Naive thymus-derived CD4-positive, alpha-beta T cell (primary cell): ENCODE results near the gene PTGS2. TPM values are rescaled to one million over a fixed set of nuclear protein-coding genes. Genes with fewer than 3 reads are reported as not detected.
A peak's percentile ranks its signal among the peaks of the same experiment; 100 is the strongest.

Experiments used
- ATAC-seq: fragments of 150-1000 bp; cut with Tn5 transposase; 2 replicates; pipeline ENCODE4 v1.10.0; 2021; ENCODE audit warnings: mild to moderate bottlenecking, moderate library complexity
- CTCF ChIA-PET: fragments of 350-600 bp; sonication (Branson Sonifier 250); formaldehyde crosslinking; loops from one replicate; lab custom pipeline; 2021; ENCODE audit warnings: antibody characterized with exemption; lab: Charles Lee
- POLR2A ChIA-PET: fragments of 350-600 bp; sonication (Branson Sonifier 250); formaldehyde crosslinking; loops from one replicate; lab custom pipeline; 2021; ENCODE audit warnings: antibody characterized with exemption, inconsistent platforms; lab: Charles Lee
- DNase-seq, 9 donors: peaks; one replicate each; pipeline versions ENCODE4 v3.0.0 to v3.0.0-alpha.2; 2020 to 2022; ENCODE audit warnings: mixed read lengths in 1 of 9
- H3K27ac ChIP-seq: one replicate; pipeline ENCODE4 v1.7.0; 2013; ENCODE audit warnings: mild to moderate bottlenecking, low read depth, low read length, moderate library complexity
- H3K27me3 ChIP-seq, 2 donors: one replicate each; pipeline ENCODE4 v1.7.0; 2013; ENCODE audit warnings: low read length in 2 of 2, mild to moderate bottlenecking in 2 of 2, moderate library complexity in 2 of 2; ENCODE audit not compliant: control insufficient read depth in 2 of 2, insufficient read depth in 2 of 2
- H3K36me3 ChIP-seq, 3 experiments: 1 replicate in 2 of 3; 2 replicates in 1 of 3; pipeline ENCODE4 v1.7.0; 2013; ENCODE audit warnings: low read length in 3 of 3, mild to moderate bottlenecking in 3 of 3, moderate library complexity in 1 of 3; ENCODE audit not compliant: insufficient read depth in 3 of 3, control insufficient read depth in 2 of 3
- H3K4me1 ChIP-seq, 2 donors: one replicate each; pipeline ENCODE4 v1.7.0; 2013; ENCODE audit warnings: low read length in 2 of 2, mild to moderate bottlenecking in 2 of 2, moderate library complexity in 1 of 2; ENCODE audit not compliant: control insufficient read depth in 2 of 2, insufficient read depth in 2 of 2
- H3K4me3 ChIP-seq: 2 replicates; pipeline ENCODE4 v1.7.0; 2013; ENCODE audit warnings: mild to moderate bottlenecking, low read length
- H3K9me3 ChIP-seq, 3 experiments: 1 replicate in 2 of 3; 2 replicates in 1 of 3; pipeline ENCODE4 v1.7.0; 2013; ENCODE audit warnings: low read length in 3 of 3; ENCODE audit not compliant: control insufficient read depth in 2 of 3
- H3K27ac Mint-ChIP-seq, 9 donors: one replicate each; pipeline ENCODE4 v1.8.0; 2020 to 2022; ENCODE audit warnings: mixed read lengths in 9 of 9, mild to moderate bottlenecking in 8 of 9, moderate library complexity in 5 of 9, inconsistent platforms in 2 of 9
- H3K27me3 Mint-ChIP-seq, 5 donors: one replicate each; pipeline ENCODE4 v1.8.0; 2021 to 2022; ENCODE audit warnings: mixed read lengths in 5 of 5, mild to moderate bottlenecking in 1 of 5
- H3K36me3 Mint-ChIP-seq, 5 donors: one replicate each; pipeline ENCODE4 v1.8.0; 2020 to 2022; ENCODE audit warnings: mixed read lengths in 5 of 5, mild to moderate bottlenecking in 3 of 5, inconsistent platforms in 1 of 5
- H3K4me1 Mint-ChIP-seq, 7 donors: one replicate each; pipeline ENCODE4 v1.8.0; 2020 to 2022; ENCODE audit warnings: mixed read lengths in 7 of 7, mild to moderate bottlenecking in 3 of 7, inconsistent platforms in 1 of 7
- H3K4me3 Mint-ChIP-seq, 10 donors: one replicate each; pipeline ENCODE4 v1.8.0; 2020 to 2022; ENCODE audit warnings: mild to moderate bottlenecking in 10 of 10, mixed read lengths in 10 of 10, moderate library complexity in 6 of 10, inconsistent platforms in 2 of 10
- H3K9me3 Mint-ChIP-seq, 11 donors: one replicate each; pipeline ENCODE4 v1.8.0; 2020 to 2022; ENCODE audit warnings: mixed read lengths in 11 of 11, mild to moderate bottlenecking in 4 of 11, inconsistent platforms in 1 of 11, moderate library complexity in 1 of 11
- intact Hi-C, 2 donors: fragments of 100-400 bp; cut with micrococcal nuclease; formaldehyde crosslinking; loops; one replicate each; pipeline ENCODE4 v1.15.1; 2023
- polyA plus RNA-seq, 2 donors: library from polyadenylated mRNA; unstranded; fragments of 300-500 nt; fragmentation: Illumina TruSeq; gene quantifications; one replicate each; pipeline ENCODE4 v1.2.3, GENCODE V29; 2021
- total RNA-seq, 6 experiments: library from RNA in 5 of 6; stranded (reverse) in 5 of 6; gene quantifications; 1 replicate in 5 of 6; 2 replicates in 1 of 6; pipeline ENCODE4 v1.2.3 and lab custom pipeline; 2021 to 2026

The PTGS2 gene
- total and polyA plus RNA-seq, 7 experiments from 2014 or later, result 0.17 to 73.8 (median 21.8) TPM; not detected in 4

DNA sequence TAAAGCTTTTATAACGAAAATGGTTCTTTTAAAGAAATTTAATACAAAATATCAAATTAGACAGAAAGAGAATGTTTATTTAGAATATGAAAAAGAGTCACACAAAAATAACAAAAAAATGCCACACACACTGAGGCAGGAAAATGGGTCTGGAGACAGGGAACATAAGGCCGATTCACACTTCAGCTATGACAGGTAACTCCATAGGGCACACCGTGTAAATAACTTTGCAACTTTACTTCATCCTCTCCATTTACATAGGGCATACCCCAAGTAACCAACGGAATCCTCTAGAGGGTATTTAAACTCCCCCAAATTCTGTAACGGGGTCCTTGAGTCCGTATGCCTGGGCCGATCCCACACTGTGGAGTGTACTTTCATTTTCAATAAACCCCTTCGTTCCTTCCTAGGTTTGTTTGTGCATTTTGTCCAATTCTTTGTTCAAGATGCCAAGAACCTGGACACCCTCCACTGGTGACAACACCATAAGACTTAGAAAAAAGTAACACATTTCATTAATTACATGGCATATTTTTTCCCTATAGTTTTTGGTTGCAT, 23.1 kb upstream of the PTGS2 start:
- H3K36me3 Mint-ChIP-seq, result no peaks in the 10 kb centered on the region
- no peaks in the 10 kb centered on the region for H3K36me3 ChIP-seq
- ATAC-seq (no peak), DNase-seq (no peak)
- no peak overlapping the region for H3K4me3 ChIP-seq
- H3K27ac ChIP-seq, result no peak overlapping the region
- CTCF ChIA-PET, result no interaction called here
- H3K27me3 Mint-ChIP-seq, result peaks cover 0 to 5% (median 0%) of the 10 kb centered on the region in 5 donors
- no peaks in the 10 kb centered on the region for H3K27me3 ChIP-seq
- no peak overlapping the region for H3K4me3 Mint-ChIP-seq
- H3K27ac Mint-ChIP-seq, result no peak overlapping the region
- H3K9me3 Mint-ChIP-seq, result peaks cover 0 to 2% (median 0%) of the 10 kb centered on the region in 11 donors
- intact Hi-C loops, result no loop called here
- no peaks in the 10 kb centered on the region for H3K9me3 ChIP-seq
- POLR2A ChIA-PET, result no interaction called here
- no peaks in the 10 kb centered on the region for H3K4me1 ChIP-seq
- H3K4me1 Mint-ChIP-seq, result no peaks in the 10 kb centered on the region

DNA sequence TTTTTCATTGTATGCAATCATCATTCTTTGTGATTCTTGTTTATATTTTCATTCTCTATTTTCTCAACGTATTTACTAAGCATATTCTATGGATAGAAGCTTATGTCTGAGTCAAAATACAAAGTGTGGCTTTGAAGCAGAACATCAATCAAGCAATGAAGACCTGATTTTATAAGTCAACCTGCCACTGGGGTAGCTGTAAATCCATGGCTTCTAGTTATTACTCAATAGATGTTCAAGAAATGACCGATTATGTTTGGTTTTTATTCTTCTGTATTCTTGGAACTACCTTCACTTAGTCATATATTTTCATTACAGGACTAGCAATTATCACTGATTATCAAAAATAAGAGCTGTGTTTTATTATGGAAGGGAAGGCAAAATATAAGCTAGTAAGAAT, 20.5 kb upstream of the PTGS2 start:
- Mint-ChIP-seq H3K27ac (no peak overlapping the region), H3K27me3 (peaks cover 0 to 6% (median 0%) of the 10 kb centered on the region in 5 donors), H3K9me3 (peaks cover 0 to 2% (median 0%) of the 10 kb centered on the region in 11 donors), H3K4me1 (no peaks in the 10 kb centered on the region), H3K4me3 (no peak overlapping the region), H3K36me3 (no peaks in the 10 kb centered on the region)
- Histone ChIP-seq H3K27me3 (no peaks in the 10 kb centered on the region), H3K9me3 (no peaks in the 10 kb centered on the region), H3K36me3 (no peaks in the 10 kb centered on the region), H3K4me1 (no peaks in the 10 kb centered on the region), H3K4me3 (no peak overlapping the region), H3K27ac (no peak overlapping the region)
- ChIA-PET POLR2A (no interaction called here), CTCF (no interaction called here)
- no peak for ATAC-seq
- intact Hi-C loops, result no loop called here
- DNase-seq, result no peak

DNA sequence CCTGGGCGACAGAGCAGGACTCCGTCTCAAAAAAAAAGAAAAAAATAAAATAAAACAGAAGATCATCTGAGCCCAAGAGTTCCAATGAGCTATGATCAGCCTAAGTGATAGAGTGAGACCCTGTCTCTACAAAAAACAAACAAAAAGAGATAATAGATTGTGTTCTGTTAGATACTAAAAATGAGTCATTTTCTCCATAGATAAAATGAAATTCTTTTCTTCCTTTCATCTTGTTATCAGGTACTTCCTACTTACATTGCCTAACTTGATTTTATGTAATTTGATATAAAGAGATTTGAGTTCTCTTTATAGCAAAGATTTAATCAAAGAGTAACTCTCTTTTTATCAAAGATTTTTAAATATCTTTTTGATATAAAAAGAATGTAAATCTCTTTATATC, 19.3 kb upstream of the PTGS2 start:
- Histone ChIP-seq H3K27ac (no peak overlapping the region), H3K27me3 (no peaks in the 10 kb centered on the region), H3K36me3 (no peaks in the 10 kb centered on the region), H3K4me1 (no peaks in the 10 kb centered on the region), H3K4me3 (no peak overlapping the region), H3K9me3 (no peaks in the 10 kb centered on the region)
- ChIA-PET POLR2A (no interaction called here), CTCF (no interaction called here)
- no peaks in the 10 kb centered on the region for H3K36me3 Mint-ChIP-seq
- DNase-seq (no peak), ATAC-seq (no peak)
- H3K4me1 Mint-ChIP-seq, result no peaks in the 10 kb centered on the region
- intact Hi-C loops, result no loop called here
- peaks cover 0 to 2% (median 0%) of the 10 kb centered on the region in 11 donors for H3K9me3 Mint-ChIP-seq
- no peak overlapping the region for H3K4me3 Mint-ChIP-seq
- peaks cover 0 to 8% (median 0%) of the 10 kb centered on the region in 5 donors for H3K27me3 Mint-ChIP-seq
- no peak overlapping the region for H3K27ac Mint-ChIP-seq

DNA sequence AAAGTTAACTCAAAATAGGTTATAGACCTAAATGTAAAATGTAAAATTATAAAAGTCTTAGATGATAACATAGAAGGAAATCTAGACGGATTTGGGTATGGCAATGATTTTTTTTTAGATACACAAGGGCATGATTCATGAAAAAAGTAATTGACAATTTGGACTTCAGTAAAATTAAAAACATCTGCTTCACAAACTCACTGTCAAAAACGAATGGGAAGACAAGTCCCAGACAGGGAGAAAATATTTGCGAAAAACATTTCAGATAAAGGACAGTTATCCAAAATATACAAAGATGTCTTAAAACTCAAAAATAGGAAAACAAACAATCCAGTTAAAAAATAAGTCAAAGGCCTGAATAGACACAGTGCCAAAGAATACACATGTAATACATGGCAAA, 9.7 kb upstream of the PTGS2 start:
- H3K27ac ChIP-seq, result no peak overlapping the region
- intact Hi-C loops, result loop anchor here in 1 of 2 donors (10.0 kb wide), 1 partner anchor 285 kb away; no protein-coding TSS in a partner anchor
- ATAC-seq (no peak), DNase-seq (no peak)
- ChIA-PET POLR2A (no interaction called here), CTCF (interaction anchor here (0.7 kb wide), 1 partner anchor 80 kb away, joined by 3 read pairs; no protein-coding TSS in a partner anchor)
- no peaks in the 10 kb centered on the region for H3K27me3 ChIP-seq
- no peaks in the 10 kb centered on the region for H3K36me3 ChIP-seq
- H3K27me3 Mint-ChIP-seq, result peaks cover 6 to 34% (median 13%) of the 10 kb centered on the region in 5 donors
- H3K36me3 Mint-ChIP-seq, result no peaks in the 10 kb centered on the region
- no peaks in the 10 kb centered on the region for H3K4me1 Mint-ChIP-seq
- H3K4me3 Mint-ChIP-seq, result no peak overlapping the region
- H3K9me3 Mint-ChIP-seq, result peaks cover 0 to 26% (median 7%) of the 10 kb centered on the region in 11 donors
- no peaks in the 10 kb centered on the region for H3K9me3 ChIP-seq
- H3K4me1 ChIP-seq, result no peaks in the 10 kb centered on the region
- no peak overlapping the region for H3K4me3 ChIP-seq
- no peak overlapping the region for H3K27ac Mint-ChIP-seq

DNA sequence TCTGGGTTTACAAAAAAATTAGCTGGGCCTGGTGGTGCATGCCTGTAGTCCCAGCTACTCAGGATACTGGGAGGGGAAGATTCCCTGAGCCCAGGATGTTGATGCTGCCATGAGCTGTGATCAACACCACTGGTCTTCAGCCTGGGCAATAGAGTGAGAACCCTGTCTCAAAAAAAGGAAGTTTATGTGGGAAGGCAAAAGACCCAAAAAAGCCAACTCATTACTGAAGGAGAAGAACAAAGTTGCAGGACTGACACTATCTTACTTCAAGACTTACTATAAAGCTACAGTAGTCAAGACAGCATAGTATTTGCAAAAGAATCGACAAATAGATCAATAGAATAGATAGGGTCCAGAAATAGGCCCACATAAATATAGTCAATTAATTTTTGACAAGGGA, 9.2 kb upstream of the PTGS2 start:
- H3K9me3 Mint-ChIP-seq, result peaks cover 0 to 26% (median 7%) of the 10 kb centered on the region in 11 donors

DNA sequence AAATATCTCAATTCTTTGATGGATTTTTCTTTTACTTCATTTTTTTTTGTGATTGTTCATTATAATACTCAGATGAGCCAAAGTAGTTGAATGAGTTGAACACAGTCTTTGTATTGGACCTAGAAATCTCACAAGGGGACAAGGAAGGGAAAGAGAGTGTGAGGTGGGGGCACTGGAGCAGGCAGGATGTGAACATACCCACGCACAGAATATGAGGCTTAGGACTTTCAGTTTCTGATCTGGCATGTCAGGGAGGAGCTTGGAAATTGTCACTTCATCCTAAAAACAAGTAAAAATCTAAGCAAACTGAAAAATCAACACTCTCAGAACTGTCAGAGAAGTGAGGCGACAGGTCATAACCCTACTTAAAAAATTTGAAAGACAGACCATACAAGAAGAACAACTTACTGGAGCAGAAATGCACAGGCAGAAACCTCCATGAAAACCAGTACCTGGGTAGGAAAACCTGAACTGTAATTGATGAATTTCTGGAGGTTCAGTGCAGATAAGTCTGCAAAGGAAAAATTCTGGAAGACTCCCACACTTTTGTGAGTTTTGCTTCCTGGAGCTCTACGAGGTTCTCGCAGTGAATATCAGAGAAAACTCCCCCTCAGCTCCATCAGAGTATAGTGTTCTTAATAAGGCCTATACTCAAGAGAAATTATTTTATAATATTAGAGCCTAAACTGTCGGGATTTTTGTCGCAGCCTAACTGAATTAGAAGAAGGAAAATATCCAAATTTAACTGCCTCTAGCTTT, 3.6 kb upstream of the PTGS2 start:
- Mint-ChIP-seq H3K27ac (no peak overlapping the region), H3K36me3 (no peaks in the 10 kb centered on the region), H3K4me1 (peaks cover 6 to 22% (median 16%) of the 10 kb centered on the region in 7 donors), H3K27me3 (peaks cover 48 to 72% (median 49%) of the 10 kb centered on the region in 5 donors), H3K4me3 (no peak overlapping the region), H3K9me3 (peaks cover 0 to 14% (median 7%) of the 10 kb centered on the region in 11 donors)
- ChIA-PET POLR2A (no interaction called here), CTCF (no interaction called here)
- no peaks in the 10 kb centered on the region for H3K4me1 ChIP-seq
- H3K9me3 ChIP-seq, result no peaks in the 10 kb centered on the region
- H3K36me3 ChIP-seq, result no peaks in the 10 kb centered on the region
- intact Hi-C loops, result loop anchor here in 1 of 2 donors (2.0 to 10.0 kb wide), 3 partner anchors 67 to 279 kb away; no protein-coding TSS in a partner anchor
- ATAC-seq (no peak), DNase-seq (no peak)
- no peaks in the 10 kb centered on the region for H3K27me3 ChIP-seq
- H3K27ac ChIP-seq, result no peak overlapping the region
- no peak overlapping the region for H3K4me3 ChIP-seq

More for the DNA sequence above, 9.2 kb upstream of the PTGS2 start:
- CTCF ChIA-PET, result no interaction called here
- peak; percentile 47 for ATAC-seq
- POLR2A ChIA-PET, result no interaction called here
- no peaks in the 10 kb centered on the region for H3K4me1 ChIP-seq
- no peaks in the 10 kb centered on the region for H3K36me3 ChIP-seq
- H3K27me3 ChIP-seq, result no peaks in the 10 kb centered on the region
- H3K36me3 Mint-ChIP-seq, result no peaks in the 10 kb centered on the region
- intact Hi-C loops, result loop anchor here in 1 of 2 donors (10.0 kb wide), 1 partner anchor 285 kb away; no protein-coding TSS in a partner anchor
- peaks cover 6 to 40% (median 16%) of the 10 kb centered on the region in 5 donors for H3K27me3 Mint-ChIP-seq
- H3K27ac ChIP-seq, result no peak overlapping the region
- no peaks in the 10 kb centered on the region for H3K9me3 ChIP-seq
- H3K27ac Mint-ChIP-seq, result no peak overlapping the region
- no peak overlapping the region for H3K4me3 Mint-ChIP-seq
- no peak for DNase-seq
- no peak overlapping the region for H3K4me3 ChIP-seq
- no peaks in the 10 kb centered on the region for H3K4me1 Mint-ChIP-seq
